SK-N-SH (cell line): ENCODE results near the gene HBP1. TPM values are rescaled to one million over a fixed set of nuclear protein-coding genes. Genes with fewer than 3 reads are reported as not detected.

Experiments used
- CTCF ChIA-PET: fragments of 300-600, 350-600 bp; formaldehyde crosslinking; extraction: SDS; loops from one replicate; lab custom pipeline; 2021; lab: Yijun Ruan, JAX
- POLR2A ChIA-PET: fragments of 350-600 bp; sonication (Branson Sonifier 250); formaldehyde crosslinking; extraction: SDS; loops from one replicate; lab custom pipeline; 2020; ENCODE audit warnings: antibody characterized with exemption, inconsistent platforms; lab: Yijun Ruan, JAX
- DNase-seq: peaks from one replicate; pipeline ENCODE4 v3.0.0; 2012
- H2AFZ ChIP-seq: fragments of 200-600 bp; sonication (generic); 2 replicates; pipeline ENCODE4 v1.8.1; 2016; ENCODE audit warnings: antibody characterized with exemption, mild to moderate bottlenecking, low read depth
- H3F3A ChIP-seq: fragments of 200-600 bp; sonication (generic); replicated peaks from 2 replicates; pipeline ENCODE3; 2016; ENCODE audit warnings: antibody characterized with exemption, mild to moderate bottlenecking; ENCODE audit not compliant: insufficient read depth
- H3K27ac ChIP-seq, 2 experiments: fragments of 200-500 bp in 1 of 2; fragments of 200-600 bp in 1 of 2; sonication (Bioruptor generic) in 1 of 2; sonication (generic), shearing (Covaris generic) in 1 of 2; 2 replicates each; pipeline versions ENCODE4 v1.5.1 to v1.6.1; 2014 to 2016; ENCODE audit warnings: low read depth in 2 of 2, inconsistent platforms in 1 of 2, low read length in 1 of 2, mild to moderate bottlenecking in 1 of 2, mixed read lengths in 1 of 2
- H3K27me3 ChIP-seq: fragments of 200-600 bp; sonication (generic), shearing (Covaris generic); 2 replicates; pipeline ENCODE4 v1.6.1; 2016; ENCODE audit warnings: mixed run types; ENCODE audit not compliant: insufficient read depth
- H3K36me3 ChIP-seq, 2 experiments: fragments of 200-500 bp in 1 of 2; fragments of 200-600 bp in 1 of 2; sonication (Bioruptor generic) in 1 of 2; sonication (generic) in 1 of 2; replicated peaks in 1 of 2; 2 replicates each; pipeline versions ENCODE3 to v1.5.1; 2014 to 2016; ENCODE audit warnings: low read length in 1 of 2, mild to moderate bottlenecking in 1 of 2; ENCODE audit not compliant: insufficient read depth in 2 of 2, control insufficient read depth in 1 of 2
- H3K4me1 ChIP-seq, 2 experiments: fragments of 200-500 bp in 1 of 2; fragments of 200-600 bp in 1 of 2; sonication (Bioruptor generic) in 1 of 2; sonication (generic), shearing (Covaris generic) in 1 of 2; 2 replicates each; pipeline versions ENCODE4 v1.5.1 to v1.6.1; 2014 to 2016; ENCODE audit warnings: low read depth in 1 of 2, low read length in 1 of 2, mixed run types in 1 of 2; ENCODE audit not compliant: insufficient read depth in 2 of 2, control insufficient read depth in 1 of 2
- H3K4me2 ChIP-seq: fragments of 200-600 bp; sonication (generic), shearing (Covaris generic); 2 replicates; pipeline ENCODE4 v1.6.1; 2017; ENCODE audit warnings: mixed run types
- H3K4me3 ChIP-seq, 2 experiments: fragments of 200-500 bp in 1 of 2; fragments of 200-600 bp in 1 of 2; sonication (Bioruptor generic) in 1 of 2; sonication (generic), shearing (Covaris generic) in 1 of 2; 2 replicates each; pipeline versions ENCODE4 v1.5.1 to v1.8.1; 2014 to 2016; ENCODE audit warnings: low read depth in 2 of 2, inconsistent platforms in 1 of 2, low read length in 1 of 2, mild to moderate bottlenecking in 1 of 2, mixed read lengths in 1 of 2, moderate library complexity in 1 of 2
- H3K79me2 ChIP-seq: fragments of 200-600 bp; sonication (generic); 2 replicates; pipeline ENCODE4 v1.8.1; 2017; ENCODE audit warnings: mild to moderate bottlenecking; ENCODE audit not compliant: insufficient read depth
- H3K9ac ChIP-seq: fragments of 200-600 bp; sonication (generic); 2 replicates; pipeline ENCODE4 v1.6.1; 2017; ENCODE audit warnings: mixed run types
- H3K9me2 ChIP-seq: fragments of 200-600 bp; sonication (generic); 2 replicates; pipeline ENCODE4 v1.6.1; 2017; ENCODE audit warnings: mixed run types
- H3K9me3 ChIP-seq: fragments of 200-600 bp; sonication (generic); 2 replicates; pipeline ENCODE4 v1.6.1; 2017; ENCODE audit warnings: mixed run types, mild to moderate bottlenecking, moderate library complexity
- H4K20me1 ChIP-seq: fragments of 200-600 bp; sonication (generic); 2 replicates; pipeline ENCODE4 v1.6.1; 2017; ENCODE audit warnings: mild to moderate bottlenecking, mixed run types; ENCODE audit not compliant: insufficient read depth
- CHD2 ChIP-seq: fragments of 150-350 bp; IDR thresholded peaks from 2 replicates; pipeline ENCODE4 v1.6.1; 2018; ENCODE audit warnings: low read length; ENCODE audit not compliant: partially characterized antibody
- EZH2phosphoT487 ChIP-seq: fragments of 200-600 bp; sonication (generic); IDR thresholded peaks from 2 replicates; pipeline ENCODE4 v1.6.1; 2017; ENCODE audit warnings: low read depth, mixed run types, mild to moderate bottlenecking, antibody characterized with exemption, moderate library complexity, borderline replicate concordance
- FOSL2 ChIP-seq: IDR thresholded peaks from 2 replicates; pipeline ENCODE4 v1.4.0; 2012; ENCODE audit warnings: low read depth, mild to moderate bottlenecking, moderate library complexity, borderline replicate concordance
- FOXJ3 ChIP-seq: sonication (generic); formaldehyde crosslinking; IDR thresholded peaks from 2 replicates; pipeline ENCODE4 v1.5.1; 2020; ENCODE audit warnings: mild to moderate bottlenecking, missing genetic modification reagents
- FOXM1 ChIP-seq: IDR thresholded peaks from 2 replicates; pipeline ENCODE4 v1.4.0; 2012; ENCODE audit warnings: low read depth, mild to moderate bottlenecking
- GATA2 ChIP-seq: sonication (generic); formaldehyde crosslinking; IDR thresholded peaks from 2 replicates; pipeline ENCODE4 v1.5.0; 2020; ENCODE audit warnings: mild to moderate bottlenecking, missing genetic modification reagents
- IRF3 ChIP-seq: fragments of 150-350 bp; IDR thresholded peaks from 2 replicates; pipeline ENCODE4 v1.6.1; 2016; ENCODE audit warnings: mild to moderate bottlenecking, low read depth, low read length
- JUND ChIP-seq: IDR thresholded peaks from 2 replicates; pipeline ENCODE4 v1.4.0; 2012
- MAX ChIP-seq: IDR thresholded peaks from 2 replicates; pipeline ENCODE4 v1.4.0; 2012; ENCODE audit warnings: low read depth
- MEF2A ChIP-seq: IDR thresholded peaks from 2 replicates; pipeline ENCODE4 v1.4.0; 2012; ENCODE audit warnings: low read depth, borderline replicate concordance
- MXI1 ChIP-seq: IDR thresholded peaks from 2 replicates; pipeline ENCODE4 v1.6.1; 2012; ENCODE audit warnings: mild to moderate bottlenecking, low read depth, low read length, improper control_type of control experiment
- NFIC ChIP-seq: IDR thresholded peaks from 2 replicates; pipeline ENCODE4 v1.4.0; 2012; ENCODE audit warnings: borderline replicate concordance
- NRF1 ChIP-seq: IDR thresholded peaks from 2 replicates; pipeline ENCODE4 v1.6.1; 2012; ENCODE audit warnings: low read depth, mild to moderate bottlenecking, low read length
- POLR2AphosphoS5 ChIP-seq: IDR thresholded peaks from 2 replicates; pipeline ENCODE4 v1.6.1; 2012; ENCODE audit warnings: low read depth, low read length
- RAD21 ChIP-seq: IDR thresholded peaks from 2 replicates; pipeline ENCODE4 v1.6.1; 2012; ENCODE audit warnings: mild to moderate bottlenecking, low read length
- RCOR1 ChIP-seq: fragments of 150-350 bp; IDR thresholded peaks from 2 replicates; pipeline ENCODE4 v1.6.1; 2017; ENCODE audit warnings: antibody characterized with exemption, low read length
- REST ChIP-seq: IDR thresholded peaks from 2 replicates; pipeline ENCODE4 v1.6.1; 2012; ENCODE audit warnings: mild to moderate bottlenecking, low read depth, low read length, moderate library complexity
- RXRA ChIP-seq: IDR thresholded peaks from 2 replicates; pipeline ENCODE4 v1.4.0; 2012; ENCODE audit warnings: low read depth, mild to moderate bottlenecking, borderline replicate concordance
- SIN3A ChIP-seq: IDR thresholded peaks from 2 replicates; pipeline ENCODE4 v1.6.1; 2012; ENCODE audit warnings: low read depth, mild to moderate bottlenecking, low read length, moderate library complexity, borderline replicate concordance
- SMC3 ChIP-seq: IDR thresholded peaks from 2 replicates; pipeline ENCODE4 v1.6.1; 2012; ENCODE audit warnings: low read depth, low read length, improper control_type of control experiment
- TAF1 ChIP-seq: IDR thresholded peaks from 2 replicates; pipeline ENCODE4 v1.6.1; 2012; ENCODE audit warnings: low read depth, mild to moderate bottlenecking, low read length, moderate library complexity, borderline replicate concordance
- TCF12 ChIP-seq: IDR thresholded peaks from 2 replicates; pipeline ENCODE4 v1.4.0; 2012
- TEAD4 ChIP-seq: IDR thresholded peaks from 2 replicates; pipeline ENCODE4 v1.4.0; 2012; ENCODE audit warnings: mild to moderate bottlenecking, borderline replicate concordance; ENCODE audit not compliant: insufficient read depth
- USF1 ChIP-seq: IDR thresholded peaks from 2 replicates; pipeline ENCODE4 v1.4.0; 2012; ENCODE audit warnings: low read depth, borderline replicate concordance
- USF2 ChIP-seq: fragments of 150-350 bp; IDR thresholded peaks from 2 replicates; pipeline ENCODE4 v1.6.1; 2017; ENCODE audit warnings: antibody characterized with exemption, low read length, low read depth, borderline replicate concordance
- YY1 ChIP-seq: IDR thresholded peaks from 2 replicates; pipeline ENCODE4 v1.4.0; 2012; ENCODE audit warnings: low read depth, mild to moderate bottlenecking
- WGBS: methylation state at CpG from one replicate; pipeline ENCODE4 v1.1.6; 2017; ENCODE audit warnings: low lambda C conversion rate; 5-methylcytosine and 5-hydroxymethylcytosine counted together
- polyA plus RNA-seq, 3 experiments: library from polyadenylated mRNA; depleted of rRNA; stranded (reverse); fragments of >200 nt; gene quantifications; 2 replicates each; pipeline ENCODE4 v1.2.3, GENCODE V29; 2012

The HBP1 gene
- polyA plus RNA-seq, 1 of the 3 experiments (the other 2 are of a cell fraction), result 27.2 TPM

GRCh38 chr7:107169120-107170050, 582 bp downstream of the HBP1 start:
- Histone ChIP-seq H3K36me3 (peaks cover 4 to 11% of the 10 kb centered on the region in 2 experiments), H3K9me2 (no peaks in the 10 kb centered on the region), H3K4me3 (peak overlapping the region; percentile 87 to 89), H2AFZ (peak overlapping the region; percentile 1; the same call in 1 of the 2 replicates), H3K9me3 (no peaks in the 10 kb centered on the region), H3K79me2 (peaks cover 45% of the 10 kb centered on the region), H3K27me3 (no peaks in the 10 kb centered on the region), H3F3A (peaks cover 21% of the 10 kb centered on the region), H4K20me1 (peaks cover 44% of the 10 kb centered on the region), H3K27ac (peak overlapping the region; percentile 86 to 88), H3K4me2 (peak overlapping the region; percentile 81), H3K9ac (peak overlapping the region; percentile 89), H3K4me1 (peaks cover 0 to 13% of the 10 kb centered on the region in 2 experiments; a peak in 2 of 4 replicates)
- WGBS, result under 1% methylated on average over 54 of the region's 73 CpGs
- peak; percentile 94 for DNase-seq
- POLR2A ChIA-PET, result interaction anchor here (0.5 to 3.2 kb wide), 8 partner anchors 11 to 601 kb away, joined by 3 to 19 read pairs (median 4); partner anchors contain the start of genes CBLL1, COG5, DUS4L and GPR22
- CTCF ChIA-PET, result interaction anchor here (0.6 to 6.3 kb wide), 10 partner anchors 9 to 705 kb away, joined by 3 to 77 read pairs (median 4); no protein-coding TSS in a partner anchor
- peak; percentile 12 for TF ChIP-seq RAD21
- TF ChIP-seq FOSL2, result 0 out of 2 replicates have a peak, but pooled peaks have one; percentile 10
- TF ChIP-seq CHD2, result peak; percentile 99
- no peak for TF ChIP-seq EZH2phosphoT487
- peak; percentile 83; the same call in 1 of the 2 replicates for TF ChIP-seq NFIC
- peak; percentile 82 for TF ChIP-seq RCOR1
- TF ChIP-seq MEF2A, result no peak
- peak; percentile 90 for TF ChIP-seq NRF1
- TF ChIP-seq FOXM1, result no peak
- TF ChIP-seq USF2, result peak; percentile 91
- TF ChIP-seq JUND, result peak; percentile 45; the same call in 1 of the 2 replicates
- TF ChIP-seq SMC3, result no peak
- TF ChIP-seq MAX, result peak; percentile 91
- TF ChIP-seq YY1, result peak; percentile 71; the same call in 1 of the 2 replicates
- TF ChIP-seq TAF1, result peak; percentile 78
- TF ChIP-seq REST, result no peak; the same call in 1 of the 2 replicates
- TF ChIP-seq TCF12, result peak; percentile 74
- TF ChIP-seq GATA2 (CRISPR knock-in tag), result no peak
- peak; percentile 91 for TF ChIP-seq POLR2AphosphoS5
- TF ChIP-seq USF1, result peak; percentile 99
- TF ChIP-seq MXI1, result peak; percentile 96
- peak; percentile 78; the same call in 1 of the 2 replicates for TF ChIP-seq RXRA
- TF ChIP-seq IRF3, result no peak
- no peak for TF ChIP-seq TEAD4
- TF ChIP-seq FOXJ3 (CRISPR knock-in tag), result peak; percentile 67
- TF ChIP-seq SIN3A, result peak; percentile 98
